SU-DHL-6 (cell line): Measurements from ENCODE around the gene NECAB2.

ENCODE experiments used
- H2AFZ ChIP-seq: fragments of 200-600 bp; sonication (generic); 2 replicates; pipeline ENCODE4 v1.6.1; 2014; ENCODE audit warnings: low read depth, mild to moderate bottlenecking, moderate library complexity, mixed read lengths, antibody characterized with exemption, low read length; ENCODE audit not compliant: severe bottlenecking
- H3F3A ChIP-seq: fragments of 200-600 bp; shearing (Covaris generic); 2 replicates; pipeline ENCODE4 v1.6.0; 2016; ENCODE audit warnings: antibody characterized with exemption, mild to moderate bottlenecking; ENCODE audit not compliant: insufficient read depth
- H3K27ac ChIP-seq: fragments of 200-600 bp; sonication (generic); 2 replicates; pipeline ENCODE4 v1.5.1; 2016; ENCODE audit warnings: low read depth, mild to moderate bottlenecking, low read length, moderate library complexity, mixed read lengths
- H3K27me3 ChIP-seq: fragments of 200-600 bp; sonication (generic), shearing (Covaris generic); 2 replicates; pipeline ENCODE4 v1.6.0; 2014; ENCODE audit warnings: mild to moderate bottlenecking, low read length
- H3K36me3 ChIP-seq: fragments of 200-600 bp; sonication (generic); 2 replicates; pipeline ENCODE4 v1.6.1; 2014; ENCODE audit warnings: mild to moderate bottlenecking, low read length, mixed read lengths
- H3K4me2 ChIP-seq: fragments of 300-600, 200-600 bp; shearing (Covaris generic), sonication (generic); 2 replicates; pipeline ENCODE4 v1.6.0; 2014; ENCODE audit warnings: low read length, low read depth, mild to moderate bottlenecking; ENCODE audit not compliant: poor library complexity, severe bottlenecking
- H3K4me3 ChIP-seq: fragments of 200-600 bp; sonication (generic); 2 replicates; pipeline ENCODE4 v1.5.1; 2014; ENCODE audit warnings: antibody characterized with exemption, low read length, mild to moderate bottlenecking, mixed read lengths; ENCODE audit not compliant: insufficient read depth, poor library complexity, severe bottlenecking
- H3K79me2 ChIP-seq: fragments of 200-600 bp; sonication (generic); 2 replicates; pipeline ENCODE4 v1.6.1; 2014; ENCODE audit warnings: mild to moderate bottlenecking, low read length, moderate library complexity; ENCODE audit not compliant: insufficient read depth
- H3K9ac ChIP-seq: fragments of 200-600 bp; sonication (generic); 2 replicates; pipeline ENCODE4 v1.7.0; 2014; ENCODE audit warnings: mild to moderate bottlenecking, low read length
- H3K9me2 ChIP-seq: fragments of 200-600 bp; sonication (generic); replicated peaks from 2 replicates; pipeline ENCODE4 v1.6.1; 2014; ENCODE audit warnings: low read length; ENCODE audit not compliant: insufficient read depth
- H3K9me3 ChIP-seq: fragments of 200-600 bp; sonication (generic); 2 replicates; pipeline ENCODE4 v1.6.1; 2014; ENCODE audit warnings: low read length, mixed read lengths; ENCODE audit not compliant: insufficient read depth
- H4K20me1 ChIP-seq: fragments of 200-600 bp; sonication (generic); 2 replicates; pipeline ENCODE4 v1.6.1; 2014; ENCODE audit warnings: low read depth, mild to moderate bottlenecking, antibody characterized with exemption, low read length, moderate library complexity, mixed read lengths
- CTCF ChIP-seq: fragments of 200-600 bp; sonication (generic); IDR thresholded peaks from one replicate; pipeline ENCODE4 v1.5.1; 2017; ENCODE audit warnings: antibody characterized with exemption, mild to moderate bottlenecking, low read length, moderate library complexity; ENCODE audit not compliant: insufficient read depth, poor library complexity, severe bottlenecking
- EZH2phosphoT487 ChIP-seq: fragments of 200-600 bp; sonication (generic), shearing (Covaris generic); conservative IDR thresholded peaks from 2 replicates; pipeline ENCODE4 v1.6.1; 2018; ENCODE audit warnings: mild to moderate bottlenecking, antibody characterized with exemption, low read length, moderate library complexity, mixed read lengths

NECAB2 gene

GRCh38 chr16:83933885-83934683 is 34.0 kb upstream of the NECAB2 start:
- no peak for TF ChIP-seq CTCF
- no peak for TF ChIP-seq EZH2phosphoT487
- Histone ChIP-seq H2AFZ (no peak overlapping the region), H3K36me3 (no peaks in the 10 kb centered on the region), H3K4me2 (no peak overlapping the region), H3K4me3 (no peak overlapping the region), H3K27me3 (no peaks in the 10 kb centered on the region), H3K9ac (no peak overlapping the region), H3K79me2 (no peaks in the 10 kb centered on the region), H3K27ac (no peak overlapping the region), H3K9me3 (no peaks in the 10 kb centered on the region), H3F3A (no peaks in the 10 kb centered on the region), H4K20me1 (no peaks in the 10 kb centered on the region), H3K9me2 (no peaks in the 10 kb centered on the region)

DNA sequence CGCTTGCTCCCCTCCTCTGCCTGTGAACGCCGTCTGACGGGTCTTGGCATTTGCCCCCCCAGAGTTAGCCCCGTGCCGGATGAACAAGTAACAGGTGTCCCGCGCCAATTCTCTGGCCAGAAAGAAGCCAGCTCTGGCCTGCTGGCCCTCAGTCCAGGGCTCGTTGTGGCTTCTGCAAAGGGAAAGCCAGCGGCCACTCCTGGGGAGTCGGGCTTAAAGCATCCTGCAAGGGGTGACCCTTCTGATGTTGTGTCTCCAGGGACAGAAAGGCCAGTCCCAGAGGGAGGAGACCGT is 33.4 kb upstream of the NECAB2 start:
- Histone ChIP-seq H3K79me2 (no peaks in the 10 kb centered on the region), H2AFZ (no peak overlapping the region), H4K20me1 (no peaks in the 10 kb centered on the region), H3K4me3 (no peak overlapping the region), H3K9ac (no peak overlapping the region), H3K9me3 (no peaks in the 10 kb centered on the region), H3K4me2 (no peak overlapping the region), H3K9me2 (no peaks in the 10 kb centered on the region), H3K27me3 (no peaks in the 10 kb centered on the region), H3K36me3 (no peaks in the 10 kb centered on the region), H3F3A (no peaks in the 10 kb centered on the region), H3K27ac (no peak overlapping the region)
- TF ChIP-seq EZH2phosphoT487 (no peak), CTCF (no peak)

DNA sequence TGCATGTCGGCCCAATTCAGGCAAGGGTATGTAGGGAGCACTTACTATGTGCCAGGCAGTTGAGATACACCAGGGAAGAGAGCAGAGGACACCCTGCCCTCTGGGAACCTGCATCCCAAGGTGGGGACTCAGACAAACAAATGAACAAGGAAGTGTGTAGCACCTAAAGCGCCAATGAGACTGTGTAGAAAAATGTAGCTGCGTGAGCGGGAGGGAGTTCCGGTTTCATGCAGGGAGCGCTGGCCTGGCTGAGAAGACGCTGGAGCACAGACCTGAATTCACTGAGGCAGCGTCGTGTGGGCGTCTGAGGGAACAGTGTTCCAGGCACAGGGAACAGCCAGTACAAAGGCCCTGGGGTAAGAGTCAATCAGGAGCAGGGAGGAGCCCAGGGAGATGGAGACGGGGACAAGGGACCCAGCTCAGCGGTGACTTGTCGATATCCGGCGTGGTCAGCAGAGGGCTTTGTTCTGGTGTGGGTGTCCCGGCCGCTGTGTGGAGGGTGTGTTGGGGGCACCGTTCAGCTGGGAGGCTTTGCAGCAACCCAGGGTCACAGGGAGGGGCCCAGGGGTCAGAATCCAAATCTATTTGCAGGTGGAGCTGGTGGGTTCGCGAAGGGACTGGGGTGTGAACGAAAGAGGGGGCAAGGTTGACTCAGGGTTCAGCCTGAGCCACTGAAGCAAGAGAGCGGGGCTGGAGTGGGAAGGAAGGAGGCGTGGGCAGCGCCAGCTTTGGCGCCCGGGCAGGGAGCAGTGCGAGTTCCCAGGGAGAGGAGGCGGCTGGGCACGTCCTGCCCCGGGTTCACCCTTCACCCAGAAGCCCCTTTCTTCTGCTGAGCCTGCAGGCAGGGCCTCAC is 32.8 kb upstream of the NECAB2 start:
- Histone ChIP-seq H4K20me1 (no peaks in the 10 kb centered on the region), H3K4me3 (no peak overlapping the region), H3K9ac (no peak overlapping the region), H3K79me2 (no peaks in the 10 kb centered on the region), H3F3A (no peaks in the 10 kb centered on the region), H3K4me2 (no peak overlapping the region), H2AFZ (no peak overlapping the region), H3K27me3 (no peaks in the 10 kb centered on the region), H3K27ac (no peak overlapping the region), H3K9me3 (no peaks in the 10 kb centered on the region), H3K36me3 (no peaks in the 10 kb centered on the region), H3K9me2 (no peaks in the 10 kb centered on the region)
- TF ChIP-seq EZH2phosphoT487 = no peak
- TF ChIP-seq CTCF = no peak
